Kidney epithelial cell (primary cell): ENCODE measurements around the gene KSR1. TPM values are rescaled to one million over a fixed set of nuclear protein-coding genes. Genes with fewer than 3 reads are reported as not detected.

ENCODE experiments used
- DNase-seq: peaks from one replicate; pipeline ENCODE4 v3.0.0-alpha.2; 2010; ENCODE audit warnings: low read depth
- H3K27me3 ChIP-seq: 2 replicates; pipeline ENCODE4 v1.6.0; 2011; ENCODE audit warnings: low read length; ENCODE audit not compliant: control insufficient read depth, insufficient read depth
- H3K36me3 ChIP-seq: 2 replicates; pipeline ENCODE4 v1.5.1; 2011; ENCODE audit warnings: low read length; ENCODE audit not compliant: control insufficient read depth, insufficient read depth
- H3K4me3 ChIP-seq: 2 replicates; pipeline ENCODE4 v1.5.1; 2011; ENCODE audit warnings: low read depth, mild to moderate bottlenecking, control low read depth, low read length
- total RNA-seq: library from RNA; depleted of rRNA; stranded (reverse); fragments of >200 nt; gene quantifications from 2 replicates; pipeline ENCODE4 v1.2.3, GENCODE V29; 2015
- TF ChIP-seq, protein P1 (sequence below): IDR thresholded peaks from 2 replicates; pipeline ENCODE4 v1.5.1; 2011; ENCODE audit warnings: mild to moderate bottlenecking, moderate library complexity, low read length, control low read depth, inconsistent platforms; ENCODE audit not compliant: insufficient read depth, poor library complexity, severe bottlenecking

KSR1 gene
- total RNA-seq, 1 donor from 2014 or later: 11.2 TPM

DNA sequence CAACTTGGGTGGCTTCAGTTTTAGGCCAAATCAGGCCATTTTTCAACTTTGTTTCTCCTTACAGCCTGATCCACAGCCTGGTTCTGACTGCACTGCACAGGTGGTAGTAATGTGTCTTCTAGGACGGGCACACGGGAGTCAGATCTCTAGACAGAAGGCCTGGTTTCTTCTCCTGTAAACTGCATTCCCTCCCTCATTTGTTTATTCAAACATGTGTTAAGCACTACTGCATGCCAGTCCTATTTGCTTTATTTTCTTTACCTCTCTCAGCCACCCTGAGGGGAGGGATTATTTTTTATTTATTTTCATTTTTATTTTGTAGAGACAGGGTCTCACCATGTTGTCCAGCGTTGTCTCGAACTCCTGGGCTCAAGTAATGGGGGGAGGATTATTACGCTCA, 6.3 kb upstream of the KSR1 start:
- no peak for DNase-seq
- TF ChIP-seq, protein P1, sequence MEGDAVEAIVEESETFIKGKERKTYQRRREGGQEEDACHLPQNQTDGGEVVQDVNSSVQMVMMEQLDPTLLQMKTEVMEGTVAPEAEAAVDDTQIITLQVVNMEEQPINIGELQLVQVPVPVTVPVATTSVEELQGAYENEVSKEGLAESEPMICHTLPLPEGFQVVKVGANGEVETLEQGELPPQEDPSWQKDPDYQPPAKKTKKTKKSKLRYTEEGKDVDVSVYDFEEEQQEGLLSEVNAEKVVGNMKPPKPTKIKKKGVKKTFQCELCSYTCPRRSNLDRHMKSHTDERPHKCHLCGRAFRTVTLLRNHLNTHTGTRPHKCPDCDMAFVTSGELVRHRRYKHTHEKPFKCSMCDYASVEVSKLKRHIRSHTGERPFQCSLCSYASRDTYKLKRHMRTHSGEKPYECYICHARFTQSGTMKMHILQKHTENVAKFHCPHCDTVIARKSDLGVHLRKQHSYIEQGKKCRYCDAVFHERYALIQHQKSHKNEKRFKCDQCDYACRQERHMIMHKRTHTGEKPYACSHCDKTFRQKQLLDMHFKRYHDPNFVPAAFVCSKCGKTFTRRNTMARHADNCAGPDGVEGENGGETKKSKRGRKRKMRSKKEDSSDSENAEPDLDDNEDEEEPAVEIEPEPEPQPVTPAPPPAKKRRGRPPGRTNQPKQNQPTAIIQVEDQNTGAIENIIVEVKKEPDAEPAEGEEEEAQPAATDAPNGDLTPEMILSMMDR: no peak
- H3K4me3 ChIP-seq: no peak overlapping the region
- H3K27me3 ChIP-seq: no peaks in the 10 kb centered on the region
- no peaks in the 10 kb centered on the region for H3K36me3 ChIP-seq

DNA sequence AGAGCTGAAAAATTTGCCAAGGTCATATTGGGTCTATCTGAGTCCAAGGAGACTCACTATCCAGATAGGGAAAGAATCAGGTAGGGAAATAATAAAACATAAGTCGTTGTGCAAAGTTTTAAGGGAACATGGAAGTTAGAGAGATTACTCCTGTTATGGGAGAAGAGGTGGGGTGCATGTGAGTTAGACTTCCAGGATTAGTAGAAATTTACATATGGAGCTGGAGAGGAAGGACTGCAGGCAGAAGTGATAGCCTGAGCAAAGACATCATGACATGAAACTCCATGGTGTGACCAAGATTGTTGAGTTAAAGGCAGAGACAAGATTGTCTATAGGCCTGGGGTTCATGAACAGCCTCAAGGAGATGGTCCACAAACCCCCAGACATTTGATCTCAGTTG, 5.8 kb upstream of the KSR1 start:
- Histone ChIP-seq H3K27me3 (no peaks in the 10 kb centered on the region), H3K4me3 (no peak overlapping the region), H3K36me3 (no peaks in the 10 kb centered on the region)
- no peak for DNase-seq
- TF ChIP-seq, protein P1: no peak

DNA sequence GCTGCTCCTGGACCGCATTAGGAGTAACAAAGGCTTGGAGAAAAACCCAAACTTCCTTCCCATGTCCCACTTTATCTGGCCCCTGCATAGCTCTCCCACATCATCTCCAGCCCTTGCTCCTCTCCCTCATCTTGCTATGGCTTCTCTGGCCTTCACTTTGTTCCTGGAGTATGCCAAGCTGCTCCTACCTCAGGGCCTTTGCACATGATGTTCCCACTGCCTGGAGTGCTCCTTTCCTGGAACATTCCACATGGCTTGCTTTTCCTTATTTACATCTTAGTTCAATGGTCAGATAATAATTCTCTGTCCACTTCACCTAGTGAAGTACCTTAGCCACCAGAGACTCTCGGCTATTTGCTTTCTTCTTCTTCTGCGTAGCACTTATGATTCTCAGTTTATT, 4.3 kb upstream of the KSR1 start:
- Histone ChIP-seq H3K4me3 (no peak overlapping the region), H3K36me3 (no peaks in the 10 kb centered on the region), H3K27me3 (no peaks in the 10 kb centered on the region)
- TF ChIP-seq, protein P1: no peak
- no peak for DNase-seq

DNA sequence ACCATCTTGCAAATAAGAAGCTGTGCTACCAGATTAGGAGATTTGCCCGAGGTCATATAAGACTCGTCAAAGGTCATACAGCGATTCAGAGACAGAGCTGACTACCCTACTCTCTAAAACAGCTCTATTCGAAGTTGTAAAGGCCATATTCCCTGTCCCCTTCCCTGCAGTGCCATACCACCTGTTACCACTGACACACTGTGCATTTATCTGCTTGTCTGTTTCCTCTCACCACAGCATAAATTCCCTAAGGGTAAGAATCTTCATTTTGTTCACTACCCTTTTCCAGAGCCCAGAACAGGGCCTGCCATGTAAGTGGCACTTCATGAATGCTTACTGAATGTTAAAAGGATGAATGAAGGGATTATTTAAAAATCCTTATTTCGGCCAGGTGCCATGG, 3.4 kb upstream of the KSR1 start:
- H3K36me3 ChIP-seq: no peaks in the 10 kb centered on the region
- DNase-seq: no peak
- H3K4me3 ChIP-seq: no peak overlapping the region
- TF ChIP-seq, protein P1: no peak
- no peaks in the 10 kb centered on the region for H3K27me3 ChIP-seq

DNA sequence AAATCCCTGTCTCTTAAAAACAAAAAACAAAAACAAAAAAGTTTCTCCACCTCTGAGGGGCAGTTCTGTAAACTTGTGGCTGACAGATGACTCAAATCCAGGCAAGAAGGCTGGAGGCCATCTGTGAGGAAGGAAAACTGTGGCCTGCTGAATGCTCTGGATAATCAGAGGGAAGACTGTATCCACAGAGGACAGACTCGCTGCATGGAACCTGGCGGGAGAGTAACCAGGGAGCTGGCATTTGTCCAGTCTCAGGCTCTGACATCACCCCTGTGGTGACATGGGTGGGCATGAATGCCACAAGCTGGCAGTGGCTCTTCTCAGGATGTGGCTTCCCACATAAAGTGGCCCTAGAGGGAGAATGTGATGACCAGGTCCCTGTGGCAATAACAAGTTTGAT, 2.8 kb upstream of the KSR1 start:
- Histone ChIP-seq H3K36me3 (no peaks in the 10 kb centered on the region), H3K4me3 (no peak overlapping the region), H3K27me3 (no peaks in the 10 kb centered on the region)
- no peak for DNase-seq
- TF ChIP-seq, protein P1: no peak

DNA sequence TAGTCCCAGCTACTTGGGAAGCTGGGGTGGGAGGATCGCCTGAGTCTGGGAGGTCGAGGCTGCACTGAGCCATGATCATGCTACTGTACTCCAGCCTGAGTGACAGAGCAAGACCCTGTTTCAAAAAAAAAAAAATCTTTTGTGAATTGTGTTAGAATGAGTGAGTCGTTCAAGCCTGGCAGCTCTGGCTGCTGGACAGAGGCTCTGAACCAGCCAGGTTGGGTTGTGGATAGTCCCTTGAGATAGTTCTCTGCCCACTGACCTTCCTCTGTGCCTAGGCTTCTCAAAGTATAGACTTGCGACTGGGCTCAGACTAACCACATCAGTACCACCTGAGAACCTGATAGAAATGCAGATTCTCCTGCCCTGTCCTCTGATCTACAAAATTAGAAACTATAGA, 2.2 kb upstream of the KSR1 start:
- Histone ChIP-seq H3K4me3 (no peak overlapping the region), H3K27me3 (no peaks in the 10 kb centered on the region), H3K36me3 (no peaks in the 10 kb centered on the region)
- TF ChIP-seq, protein P1: no peak
- no peak for DNase-seq
